Kidney epithelial cell (primary cell): ENCODE measurements around the gene CCDC169. TPM values are rescaled to one million over a fixed set of nuclear protein-coding genes. Genes with fewer than 3 reads are reported as not detected.

Experiments used
- DNase-seq: peaks from one replicate; pipeline ENCODE4 v3.0.0-alpha.2; 2010; ENCODE audit warnings: low read depth
- H3K27me3 ChIP-seq: 2 replicates; pipeline ENCODE4 v1.6.0; 2011; ENCODE audit warnings: low read length; ENCODE audit not compliant: control insufficient read depth, insufficient read depth
- H3K36me3 ChIP-seq: 2 replicates; pipeline ENCODE4 v1.5.1; 2011; ENCODE audit warnings: low read length; ENCODE audit not compliant: control insufficient read depth, insufficient read depth
- H3K4me3 ChIP-seq: 2 replicates; pipeline ENCODE4 v1.5.1; 2011; ENCODE audit warnings: low read depth, mild to moderate bottlenecking, control low read depth, low read length
- CTCF ChIP-seq: IDR thresholded peaks from 2 replicates; pipeline ENCODE4 v1.5.1; 2011; ENCODE audit warnings: mild to moderate bottlenecking, moderate library complexity, low read length, control low read depth, inconsistent platforms; ENCODE audit not compliant: insufficient read depth, poor library complexity, severe bottlenecking
- total RNA-seq: library from RNA; depleted of rRNA; stranded (reverse); fragments of >200 nt; gene quantifications from 2 replicates; pipeline ENCODE4 v1.2.3, GENCODE V29; 2015

Gene CCDC169
- total RNA-seq, 1 donor from 2014 or later: 3.8 TPM

GRCh38 chr13:36244073-36244472 lies 53.5 kb downstream of the CCDC169 start:
- TF ChIP-seq CTCF: no peak

GRCh38 chr13:36242761-36243160 lies 54.9 kb downstream of the CCDC169 start:
- H3K27me3 ChIP-seq: no peaks in the 10 kb centered on the region
- no peak for TF ChIP-seq CTCF
- H3K36me3 ChIP-seq: no peaks in the 10 kb centered on the region
- DNase-seq: no peak
- H3K4me3 ChIP-seq: no peak overlapping the region

More at GRCh38 chr13:36244073-36244472, 53.5 kb downstream of the CCDC169 start:
- Histone ChIP-seq H3K27me3 (no peaks in the 10 kb centered on the region), H3K36me3 (no peaks in the 10 kb centered on the region), H3K4me3 (no peak overlapping the region)
- DNase-seq: no peak

GRCh38 chr13:36231236-36231635 lies 66.4 kb downstream of the CCDC169 start:
- no peak for DNase-seq
- TF ChIP-seq CTCF: no peak
- Histone ChIP-seq H3K4me3 (no peak overlapping the region), H3K36me3 (no peaks in the 10 kb centered on the region), H3K27me3 (no peaks in the 10 kb centered on the region)

- no peak overlapping the region for H3K4me3 ChIP-seq
- H3K27me3 ChIP-seq: no peaks in the 10 kb centered on the region
- H3K36me3 ChIP-seq: no peaks in the 10 kb centered on the region
- TF ChIP-seq CTCF: no peak
- DNase-seq: no peak
Observed at GRCh38 chr13:36224730-36225129, 72.9 kb downstream of the CCDC169 start.

GRCh38 chr13:36219883-36220282 lies 77.7 kb downstream of the CCDC169 start:
- H3K36me3 ChIP-seq: no peaks in the 10 kb centered on the region
- no peak for DNase-seq
- TF ChIP-seq CTCF: no peak
- H3K4me3 ChIP-seq: no peak overlapping the region
- no peaks in the 10 kb centered on the region for H3K27me3 ChIP-seq

- Histone ChIP-seq H3K4me3 (no peak overlapping the region), H3K36me3 (no peaks in the 10 kb centered on the region), H3K27me3 (no peaks in the 10 kb centered on the region)
- DNase-seq: no peak
- TF ChIP-seq CTCF: no peak
Observed at GRCh38 chr13:36217456-36217855, 80.2 kb downstream of the CCDC169 start.
